ENCODE data around the gene CHTF18. TPM values are rescaled to one million over a fixed set of nuclear protein-coding genes. Genes with fewer than 3 reads are reported as not detected.
"Not testable (repeated sequence)": the region's sequence is repeated elsewhere in the genome, so short reads cannot be mapped to it uniquely, and the experiment has no call there.

The CHTF18 gene
- total and polyA plus RNA-seq, 2 donors from 2014 or later: 4.2 to 16.0 TPM

DNA sequence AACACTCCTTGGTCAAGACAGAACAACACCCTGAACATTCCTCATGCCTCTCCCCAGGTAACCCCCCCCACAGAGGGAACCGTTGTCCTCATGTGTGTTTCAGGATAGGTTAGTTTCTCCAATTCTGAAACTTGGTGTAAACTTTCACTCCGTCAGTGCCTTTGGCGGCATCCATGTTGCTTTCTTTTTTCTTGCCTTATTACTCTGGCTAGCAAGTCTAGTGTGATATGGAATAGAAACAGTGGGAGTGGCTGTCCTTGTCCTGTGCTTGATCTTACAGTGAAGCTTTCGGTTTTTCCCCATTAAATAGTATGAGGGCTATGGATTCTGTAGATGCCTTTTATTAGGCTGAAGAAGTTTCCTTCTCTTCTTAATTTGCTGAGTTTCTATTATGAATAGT lies 47.8 kb downstream of the CHTF18 start:
- H3K27ac ChIP-seq (ENCODE audit: low read depth in 2 of 2, low read length in 2 of 2): no peak overlapping the region
- intact Hi-C loops (cut with DNase I): no loop called here
- H3K4me1 ChIP-seq (ENCODE audit: control insufficient read depth in 2 of 3, insufficient read depth in 2 of 3, low read depth in 1 of 3, low read length in 3 of 3): no peaks in the 10 kb centered on the region
- FAIRE-seq (no peak), DNase-seq (no peak)
- no peak overlapping the region for H3K4me3 ChIP-seq (ENCODE audit: low read length in 3 of 3)
- TF ChIP-seq, protein P1, sequence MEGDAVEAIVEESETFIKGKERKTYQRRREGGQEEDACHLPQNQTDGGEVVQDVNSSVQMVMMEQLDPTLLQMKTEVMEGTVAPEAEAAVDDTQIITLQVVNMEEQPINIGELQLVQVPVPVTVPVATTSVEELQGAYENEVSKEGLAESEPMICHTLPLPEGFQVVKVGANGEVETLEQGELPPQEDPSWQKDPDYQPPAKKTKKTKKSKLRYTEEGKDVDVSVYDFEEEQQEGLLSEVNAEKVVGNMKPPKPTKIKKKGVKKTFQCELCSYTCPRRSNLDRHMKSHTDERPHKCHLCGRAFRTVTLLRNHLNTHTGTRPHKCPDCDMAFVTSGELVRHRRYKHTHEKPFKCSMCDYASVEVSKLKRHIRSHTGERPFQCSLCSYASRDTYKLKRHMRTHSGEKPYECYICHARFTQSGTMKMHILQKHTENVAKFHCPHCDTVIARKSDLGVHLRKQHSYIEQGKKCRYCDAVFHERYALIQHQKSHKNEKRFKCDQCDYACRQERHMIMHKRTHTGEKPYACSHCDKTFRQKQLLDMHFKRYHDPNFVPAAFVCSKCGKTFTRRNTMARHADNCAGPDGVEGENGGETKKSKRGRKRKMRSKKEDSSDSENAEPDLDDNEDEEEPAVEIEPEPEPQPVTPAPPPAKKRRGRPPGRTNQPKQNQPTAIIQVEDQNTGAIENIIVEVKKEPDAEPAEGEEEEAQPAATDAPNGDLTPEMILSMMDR (IDR thresholded peaks at IDR 0.05; ENCODE audit: borderline replicate concordance, extremely low read depth, insufficient read depth): no peak
- H3K9ac ChIP-seq (ENCODE audit: low read length in 3 of 3): no peak overlapping the region
- H3K36me3 ChIP-seq (ENCODE audit: control insufficient read depth in 2 of 3, insufficient read depth in 3 of 3, low read length in 3 of 3): no peaks in the 10 kb centered on the region
- H3K27me3 ChIP-seq (ENCODE audit: control insufficient read depth, insufficient read depth, low read length): no peaks in the 10 kb centered on the region
- H3K9me3 ChIP-seq (ENCODE audit: control insufficient read depth in 2 of 3, insufficient read depth in 1 of 3, low read length in 3 of 3): peaks cover 0 to 11% (median 3%) of the 10 kb centered on the region in 3 donors

DNA sequence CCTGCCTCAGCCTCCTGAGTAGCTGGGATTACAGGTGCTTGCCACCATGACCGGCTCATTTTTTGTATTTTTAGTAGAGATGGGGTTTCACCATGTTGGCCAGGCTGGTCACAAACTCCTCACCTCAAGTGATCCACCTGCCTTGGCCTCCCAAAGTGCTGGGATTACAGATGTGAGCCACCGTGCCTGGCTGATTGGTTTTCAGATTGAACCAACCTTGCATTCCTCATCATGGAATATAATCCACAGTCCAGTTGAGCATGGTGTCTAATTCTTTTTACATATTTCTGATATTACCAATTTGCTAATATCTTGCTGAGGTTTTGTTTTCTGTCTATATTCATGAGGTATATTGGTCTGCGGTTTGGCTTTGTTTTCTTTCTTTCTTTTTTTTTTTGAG lies 48.4 kb downstream of the CHTF18 start:
- H3K9ac ChIP-seq (ENCODE audit: low read length in 3 of 3); H3K27ac ChIP-seq (ENCODE audit: low read depth in 2 of 2, low read length in 2 of 2); H3K27me3 ChIP-seq (ENCODE audit: control insufficient read depth, insufficient read depth, low read length); DNase-seq; H3K36me3 ChIP-seq (ENCODE audit: control insufficient read depth in 2 of 3, insufficient read depth in 3 of 3, low read length in 3 of 3); FAIRE-seq; H3K4me3 ChIP-seq (ENCODE audit: low read length in 3 of 3); H3K4me1 ChIP-seq (ENCODE audit: control insufficient read depth in 2 of 3, insufficient read depth in 2 of 3, low read depth in 1 of 3, low read length in 3 of 3); intact Hi-C loops (cut with DNase I): not testable (repeated sequence)
- peaks cover 0 to 11% (median 3%) of the 10 kb centered on the region in 3 donors for H3K9me3 ChIP-seq (ENCODE audit: control insufficient read depth in 2 of 3, insufficient read depth in 1 of 3, low read length in 3 of 3)

DNA sequence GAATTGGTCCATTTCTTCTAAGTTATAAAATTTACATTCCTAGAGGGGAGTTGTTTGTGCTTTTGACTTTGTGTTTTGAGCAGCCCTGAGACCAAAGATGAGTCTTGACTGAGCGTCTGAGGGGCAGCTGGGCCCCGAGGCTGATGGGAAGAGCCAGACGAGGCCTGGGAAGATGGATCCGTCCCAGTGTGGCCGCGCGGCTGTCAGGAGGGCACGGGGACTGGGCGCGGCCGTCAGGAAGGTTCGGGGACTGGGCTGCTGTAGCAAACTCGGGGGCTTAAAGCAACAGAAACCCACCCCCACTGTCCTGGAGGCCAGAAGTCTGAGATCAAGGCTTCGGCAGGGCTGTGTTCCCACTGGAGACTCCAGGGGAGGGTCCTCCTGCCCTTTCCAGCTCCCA lies 50.3 kb downstream of the CHTF18 start:
- TF ChIP-seq, protein P1 (IDR thresholded peaks at IDR 0.05; ENCODE audit: borderline replicate concordance, extremely low read depth, insufficient read depth): no peak
- Histone ChIP-seq H3K36me3 (ENCODE audit: control insufficient read depth in 2 of 3, insufficient read depth in 3 of 3, low read length in 3 of 3) (no peaks in the 10 kb centered on the region), H3K9ac (ENCODE audit: low read length in 3 of 3) (no peak overlapping the region), H3K9me3 (ENCODE audit: control insufficient read depth in 2 of 3, insufficient read depth in 1 of 3, low read length in 3 of 3) (peaks cover 0 to 9% (median 3%) of the 10 kb centered on the region in 3 donors), H3K27me3 (ENCODE audit: control insufficient read depth, insufficient read depth, low read length) (no peaks in the 10 kb centered on the region), H3K4me3 (ENCODE audit: low read length in 3 of 3) (no peak overlapping the region), H3K4me1 (ENCODE audit: control insufficient read depth in 2 of 3, insufficient read depth in 2 of 3, low read depth in 1 of 3, low read length in 3 of 3) (no peaks in the 10 kb centered on the region), H3K27ac (ENCODE audit: low read depth in 2 of 2, low read length in 2 of 2) (no peak overlapping the region)
- intact Hi-C loops (cut with DNase I): no loop called here
- FAIRE-seq (no peak), DNase-seq (no peak)

DNA sequence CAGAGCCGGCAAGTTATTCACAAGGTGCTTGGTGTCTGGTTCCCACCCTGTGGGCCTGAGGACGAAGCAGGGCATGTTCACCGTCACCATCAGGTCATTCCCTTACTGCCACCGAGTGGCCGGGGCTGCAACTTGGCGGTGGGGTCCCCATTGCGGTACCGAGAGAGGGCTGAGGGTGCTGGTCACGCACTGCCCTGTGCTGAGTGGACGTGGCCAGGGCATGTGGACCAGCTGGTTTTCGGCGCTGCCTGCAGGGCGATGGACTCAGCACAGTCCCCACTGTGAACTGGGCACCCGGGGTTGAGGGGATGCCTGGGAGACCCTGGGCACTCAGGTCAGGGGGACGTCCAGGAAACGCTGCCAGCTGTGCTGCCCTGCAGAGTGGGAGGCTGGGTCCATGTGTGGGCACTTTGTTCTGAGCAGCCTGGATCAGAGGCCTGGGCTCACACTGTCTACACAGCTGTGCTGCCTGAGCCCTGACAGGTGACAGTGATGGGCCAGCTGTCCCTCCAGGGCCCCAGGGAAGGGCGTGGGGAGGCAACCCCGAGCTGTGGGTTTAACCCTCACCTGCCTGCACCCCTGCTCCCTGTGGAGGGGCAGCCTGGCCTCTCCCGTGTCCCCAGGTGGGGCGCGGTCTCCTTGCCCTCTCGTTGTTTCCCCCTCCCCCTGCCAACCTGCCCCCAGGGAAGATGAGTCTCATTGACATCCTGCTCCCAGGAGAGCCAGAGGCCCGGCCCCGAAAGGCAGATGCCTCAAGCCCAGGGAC lies 51.4 kb downstream of the CHTF18 start:
- intact Hi-C loops (cut with DNase I): no loop called here
- Histone ChIP-seq H3K36me3 (ENCODE audit: control insufficient read depth in 2 of 3, insufficient read depth in 3 of 3, low read length in 3 of 3) (no peaks in the 10 kb centered on the region), H3K9me3 (ENCODE audit: control insufficient read depth in 2 of 3, insufficient read depth in 1 of 3, low read length in 3 of 3) (peaks cover 0 to 9% (median 3%) of the 10 kb centered on the region in 3 donors), H3K9ac (ENCODE audit: low read length in 3 of 3) (no peak overlapping the region), H3K27ac (ENCODE audit: low read depth in 2 of 2, low read length in 2 of 2) (no peak overlapping the region), H3K4me3 (ENCODE audit: low read length in 3 of 3) (no peak overlapping the region), H3K4me1 (ENCODE audit: control insufficient read depth in 2 of 3, insufficient read depth in 2 of 3, low read depth in 1 of 3, low read length in 3 of 3) (no peaks in the 10 kb centered on the region), H3K27me3 (ENCODE audit: control insufficient read depth, insufficient read depth, low read length) (no peaks in the 10 kb centered on the region)
- TF ChIP-seq, protein P1 (IDR thresholded peaks at IDR 0.05; ENCODE audit: borderline replicate concordance, extremely low read depth, insufficient read depth): no peak
- DNase-seq (peak in 1 of 5 donors; percentile 70), FAIRE-seq (no peak)

All from kidney (tissue), 14 donors.